ENCODE measurements around the gene MLLT3.
A peak's percentile ranks its signal among the peaks of the same experiment; 100 is the strongest.

Gene MLLT3

DNA sequence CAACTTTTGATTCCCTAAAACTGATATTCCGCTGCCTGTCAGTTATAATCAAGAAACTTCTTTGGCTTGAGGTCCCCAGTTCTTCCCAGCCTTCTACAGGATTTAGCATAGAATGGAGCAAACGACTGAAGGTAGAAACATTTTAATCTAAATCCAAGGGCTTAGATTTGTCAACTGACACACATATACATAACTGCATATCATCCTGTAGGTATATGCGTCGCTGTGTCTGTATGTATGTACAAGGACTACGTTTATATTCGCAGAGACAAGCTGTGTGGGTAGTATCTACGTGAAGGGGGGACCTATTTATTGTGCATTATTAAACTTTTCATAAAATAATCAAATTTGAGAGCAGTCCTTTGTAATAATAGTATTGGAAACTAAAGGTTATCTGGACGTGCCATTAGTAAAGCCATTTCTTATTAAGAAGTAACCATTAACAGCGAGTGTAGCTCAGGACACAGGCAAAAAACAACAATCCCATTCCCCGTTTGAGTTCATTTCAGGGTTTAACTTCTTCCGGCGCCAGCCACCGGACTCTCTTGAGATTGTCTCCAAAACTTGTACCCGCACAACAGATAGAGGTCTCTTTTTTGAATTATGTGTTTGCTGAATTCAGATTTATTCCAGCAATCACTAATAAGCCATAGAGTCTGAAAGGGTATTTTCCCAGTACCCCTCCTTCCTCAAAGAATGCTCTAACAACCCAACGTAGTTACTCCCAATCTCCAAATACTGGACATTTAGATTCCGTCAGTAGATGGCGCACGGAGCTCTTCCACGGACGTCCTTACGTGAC is 2.1 kb upstream of the MLLT3 start:
- no peak for ATAC-seq

DNA sequence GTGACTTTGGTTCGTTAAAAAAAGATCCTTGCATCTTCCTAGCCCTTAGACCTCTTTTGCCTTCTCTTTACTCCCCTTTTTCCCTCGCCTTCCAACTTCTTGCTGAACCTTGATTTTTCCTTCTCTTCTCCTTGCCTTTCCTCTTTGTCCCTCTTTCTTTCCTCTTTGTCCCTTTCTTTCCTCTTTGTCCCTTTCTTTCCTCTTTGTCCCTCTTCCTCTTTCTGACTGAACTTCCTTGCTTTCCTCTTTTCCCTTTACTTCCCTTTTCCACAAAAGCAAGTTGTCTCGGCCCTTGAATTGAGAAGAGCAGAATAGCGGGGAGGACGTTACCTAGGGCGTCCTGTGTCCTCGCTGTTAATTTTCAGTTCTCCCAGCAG is 1.4 kb upstream of the MLLT3 start:
- no peak for ATAC-seq

DNA sequence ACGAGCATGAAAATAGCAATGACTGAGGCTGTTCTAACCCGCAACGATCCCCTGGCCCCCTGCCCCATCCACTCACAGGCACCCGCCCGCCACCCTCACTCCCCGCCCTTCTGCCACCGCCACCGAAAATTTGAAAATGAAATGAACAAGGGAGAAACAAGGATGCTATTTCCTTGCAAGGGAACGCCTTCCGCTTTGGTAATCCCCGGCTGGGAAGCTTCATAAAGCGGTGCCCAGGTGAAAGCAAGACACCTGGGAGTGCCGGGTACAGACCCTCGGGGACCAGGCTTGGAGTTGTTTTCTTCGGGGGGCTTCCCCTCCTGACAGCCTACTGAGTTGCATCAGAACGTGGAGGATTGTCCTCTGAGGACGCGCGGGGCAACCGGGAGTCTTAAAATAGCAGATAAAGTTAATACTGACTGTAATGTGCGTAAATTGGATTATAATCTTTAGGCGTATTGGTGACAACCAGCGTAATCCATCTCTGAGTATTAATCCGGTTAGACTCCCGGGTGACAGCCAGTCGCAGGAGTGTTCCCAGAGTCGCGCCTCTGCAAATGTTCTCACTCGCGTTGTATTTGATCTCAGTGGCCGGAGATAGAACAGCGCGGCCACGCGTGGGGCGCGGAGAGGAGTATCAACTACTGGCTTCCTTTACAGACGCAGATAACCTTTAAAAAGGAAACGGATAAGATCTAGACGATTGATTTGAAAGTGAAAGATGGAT is 885 bp upstream of the MLLT3 start:
- ATAC-seq = peak; percentile 23 to 28

DNA sequence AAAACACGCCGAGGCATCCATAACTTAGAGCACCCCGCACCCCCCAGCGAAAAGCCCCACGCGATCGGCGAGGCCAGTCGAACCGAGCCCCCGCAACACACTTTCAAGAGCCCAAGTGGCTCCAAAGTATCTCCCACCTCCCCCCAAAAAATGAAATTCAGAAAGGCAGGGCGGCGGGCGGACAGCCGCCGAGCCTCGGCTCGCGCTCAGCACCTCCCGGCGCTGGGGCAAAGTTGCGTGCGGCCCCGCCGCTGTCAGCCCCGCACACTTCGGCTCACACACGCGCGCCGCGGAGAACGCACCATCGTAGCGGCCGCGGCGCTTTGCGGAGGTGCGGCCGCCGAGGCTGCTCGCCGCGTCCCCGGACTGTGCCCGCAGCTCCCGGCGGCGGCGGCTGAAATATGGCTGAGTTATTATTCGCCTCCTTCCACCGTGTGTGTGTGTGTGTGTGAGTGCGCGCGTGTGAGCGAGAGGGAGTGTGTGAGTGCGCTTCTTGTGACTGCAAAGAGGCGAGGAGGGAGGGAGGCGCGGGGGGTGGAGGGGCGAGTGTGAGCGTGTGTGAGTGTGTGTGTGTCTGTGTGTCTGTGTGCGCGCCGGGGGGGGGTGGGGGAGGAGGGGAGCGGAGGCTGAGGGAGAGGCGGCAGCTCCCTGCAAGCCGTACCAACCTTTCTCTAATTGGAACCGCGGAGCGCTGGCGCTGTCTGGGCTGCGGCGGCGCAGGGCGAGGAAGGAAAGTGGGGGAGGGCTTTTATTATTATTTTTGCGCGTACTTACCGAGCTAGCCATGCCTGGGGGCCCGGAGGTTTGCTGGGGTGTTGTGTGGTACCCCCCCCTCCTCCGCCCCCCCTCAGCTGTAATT is 599 bp downstream of the MLLT3 start:
- ATAC-seq = peak; percentile 25 to 29

DNA sequence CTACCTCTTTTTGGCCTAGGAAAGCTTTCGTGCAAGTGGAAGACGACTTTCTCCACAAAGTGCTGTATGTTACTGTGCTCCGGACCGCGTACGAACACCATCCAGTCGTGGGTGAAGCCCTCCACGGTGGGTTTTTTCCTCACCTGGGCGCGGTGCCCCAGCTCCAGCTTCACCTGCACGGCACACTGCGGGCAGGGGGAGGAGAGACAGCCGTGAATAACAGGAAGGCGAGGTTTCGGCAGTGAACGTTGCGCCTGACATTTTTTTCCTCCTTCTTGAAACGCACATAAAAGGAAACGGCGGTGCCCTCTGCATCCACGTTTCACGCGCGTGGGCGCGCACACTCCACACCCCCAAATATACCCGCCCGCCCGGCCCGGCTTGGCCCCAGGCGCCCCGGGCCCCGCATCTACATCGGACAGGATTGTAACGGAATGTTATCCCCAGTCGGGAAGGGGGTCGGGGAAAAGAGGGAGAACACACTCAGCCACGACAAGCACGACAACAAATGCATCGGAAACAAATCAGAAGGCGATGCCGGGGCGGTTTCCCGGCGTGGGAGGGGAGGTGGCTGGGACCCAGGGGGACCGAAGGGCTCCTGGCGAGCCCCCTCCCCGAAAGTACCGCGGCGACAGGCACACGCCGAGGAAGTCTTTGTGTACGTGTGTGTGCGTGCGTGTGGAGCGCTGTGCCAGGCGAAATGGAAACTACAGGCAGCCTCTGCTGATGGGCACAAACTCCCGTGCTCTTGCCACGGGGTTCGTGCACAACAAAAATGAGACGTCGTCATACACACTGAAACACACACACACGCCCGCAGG is 1.4 kb downstream of the MLLT3 start:
- no peak for ATAC-seq

DNA sequence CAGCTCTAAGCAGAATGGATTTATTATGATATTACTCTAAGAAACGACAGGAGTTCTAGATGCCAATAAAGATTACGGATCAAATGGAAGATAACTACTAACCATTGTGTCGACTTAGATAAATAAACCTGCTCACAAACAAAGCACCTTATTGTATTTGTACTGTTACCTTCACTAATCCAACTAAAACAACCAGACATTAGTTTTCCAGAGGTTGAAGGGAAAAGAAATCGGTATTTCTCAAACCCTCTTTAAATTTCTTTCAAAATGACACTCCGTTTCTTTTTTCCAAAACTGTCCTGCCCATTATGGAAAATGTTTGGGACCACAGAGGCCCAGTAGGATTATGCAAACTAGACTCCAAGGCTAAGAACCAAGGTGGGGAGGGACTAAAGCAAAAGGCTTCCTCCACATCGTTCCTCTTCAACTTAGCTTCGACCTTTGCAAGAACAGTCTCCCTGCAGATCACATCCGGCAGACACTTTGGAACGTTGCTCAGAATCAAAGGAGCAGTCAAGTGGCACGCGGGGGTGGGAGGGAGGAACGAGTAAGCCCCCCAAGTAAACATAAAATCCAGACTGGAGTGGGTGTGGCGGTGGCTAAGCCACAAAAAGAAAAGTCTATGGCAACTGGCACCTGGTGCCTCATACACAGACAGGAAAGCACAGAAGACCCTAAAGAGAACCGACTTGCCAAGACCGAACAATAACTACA is 2.7 kb downstream of the MLLT3 start:
- no peak for ATAC-seq

DNA sequence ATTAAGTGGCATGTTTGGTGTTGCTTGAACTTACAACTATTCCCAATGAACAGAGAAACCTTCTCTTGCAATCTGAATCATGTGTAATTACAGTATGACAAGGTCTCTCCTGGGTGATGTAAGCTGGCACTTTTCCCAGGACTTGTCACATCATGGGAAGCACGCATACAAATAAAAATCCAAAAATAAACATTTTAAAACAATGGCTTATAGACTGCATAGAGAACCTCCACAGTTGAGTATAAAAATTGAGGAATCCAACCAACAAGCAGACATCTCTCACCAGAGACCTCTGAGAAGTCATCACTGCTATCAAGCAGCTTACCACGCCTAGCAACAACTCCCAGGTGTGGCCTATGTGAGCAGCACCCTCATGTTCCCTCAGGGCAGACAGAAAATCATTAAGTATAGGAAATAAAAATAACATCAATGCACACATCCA is 3.9 kb downstream of the MLLT3 start:
- ATAC-seq = no peak

DNA sequence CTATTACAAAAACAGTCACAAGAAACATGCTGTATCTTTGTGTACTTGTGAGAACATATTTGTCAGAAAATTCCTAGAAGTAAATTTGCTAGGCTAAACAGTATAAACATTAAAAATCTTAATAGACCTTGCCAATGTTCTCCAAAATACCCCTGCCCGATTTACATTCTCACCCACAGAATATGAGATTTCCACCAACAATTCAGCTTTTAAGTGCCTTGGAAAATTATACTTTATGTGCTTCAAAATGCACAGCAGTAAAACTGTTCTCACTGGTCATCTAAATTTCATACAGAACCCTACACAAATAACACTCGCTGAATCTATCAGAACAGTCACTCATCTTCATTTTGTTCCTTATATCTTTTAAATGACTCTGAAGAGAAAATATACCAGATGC is 5.5 kb downstream of the MLLT3 start:
- no peak for ATAC-seq

DNA sequence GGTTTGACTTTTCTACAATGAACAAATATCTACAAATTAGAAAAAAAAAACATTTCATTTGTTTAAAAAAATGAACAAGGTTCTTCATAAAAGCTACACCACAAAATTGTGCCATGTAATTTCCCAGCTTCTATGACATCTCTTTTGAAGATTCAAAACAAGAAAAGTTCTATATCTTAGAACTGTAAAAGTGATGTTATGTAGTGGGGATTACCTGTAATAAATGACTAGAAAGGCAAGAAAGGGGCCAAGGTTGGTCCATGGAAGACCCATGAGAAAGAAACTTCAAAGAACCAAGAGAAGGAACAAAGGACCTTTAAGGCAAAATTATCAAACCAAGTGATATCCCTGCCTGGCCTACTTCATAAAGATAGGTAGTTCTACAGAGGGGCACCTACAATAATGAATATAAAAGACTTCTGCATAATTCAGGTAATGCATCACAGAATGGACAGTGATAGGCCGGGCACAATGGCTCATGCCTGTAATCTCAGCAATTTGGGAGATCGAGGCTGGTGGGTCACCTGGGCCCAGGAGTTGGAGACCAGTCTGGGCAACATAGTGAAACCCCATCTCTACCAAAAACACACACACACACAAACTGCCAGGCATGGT is 7.6 kb downstream of the MLLT3 start:
- ATAC-seq = peak in 1 of 2 donors; percentile 54

DNA sequence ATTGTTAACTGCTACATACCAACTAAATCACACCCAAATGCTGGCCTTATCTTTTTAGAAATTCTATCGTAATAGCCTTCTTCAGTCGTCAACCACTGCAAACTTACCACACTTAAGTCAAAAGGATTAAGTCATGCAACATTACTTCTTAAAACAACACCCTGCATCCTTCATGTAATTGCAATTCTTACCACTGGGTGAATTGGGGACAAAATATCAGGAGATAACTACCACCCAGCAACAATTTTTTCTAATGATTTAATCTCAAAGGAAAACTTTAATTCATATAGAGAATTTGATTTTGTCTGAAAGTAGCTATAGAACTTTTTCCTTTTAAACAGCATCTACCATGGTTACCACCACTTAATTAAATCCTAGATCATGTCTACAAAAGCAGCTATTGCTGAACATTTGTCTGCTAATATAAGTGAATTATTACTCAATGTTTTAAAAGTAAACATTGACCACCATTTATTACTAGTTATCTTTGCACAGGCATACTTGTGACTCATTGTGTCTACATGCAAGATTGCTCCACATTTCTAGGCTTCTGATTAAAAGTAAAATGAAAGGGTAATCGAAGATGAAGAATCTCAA is 10.5 kb downstream of the MLLT3 start:
- ATAC-seq = peak in 1 of 2 donors; percentile 28

DNA sequence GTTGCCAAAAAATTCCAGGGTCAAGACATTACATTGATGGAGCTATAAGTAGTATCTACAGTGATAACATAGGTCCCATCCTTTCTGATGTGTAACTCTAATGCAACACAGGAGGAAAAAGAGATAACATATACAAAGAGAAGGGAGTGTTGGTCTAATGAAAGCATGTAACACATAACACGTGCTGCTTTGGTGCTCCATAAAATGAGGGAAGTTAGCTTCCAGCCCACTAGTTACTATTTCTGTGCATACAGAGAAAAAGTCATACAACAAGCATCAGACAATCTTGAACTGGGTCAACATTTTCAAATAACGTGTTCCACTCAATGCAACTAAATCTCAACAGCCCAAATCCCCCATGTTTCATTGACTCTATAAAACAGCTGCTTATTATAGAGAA is 11.7 kb downstream of the MLLT3 start:
- no peak for ATAC-seq

DNA sequence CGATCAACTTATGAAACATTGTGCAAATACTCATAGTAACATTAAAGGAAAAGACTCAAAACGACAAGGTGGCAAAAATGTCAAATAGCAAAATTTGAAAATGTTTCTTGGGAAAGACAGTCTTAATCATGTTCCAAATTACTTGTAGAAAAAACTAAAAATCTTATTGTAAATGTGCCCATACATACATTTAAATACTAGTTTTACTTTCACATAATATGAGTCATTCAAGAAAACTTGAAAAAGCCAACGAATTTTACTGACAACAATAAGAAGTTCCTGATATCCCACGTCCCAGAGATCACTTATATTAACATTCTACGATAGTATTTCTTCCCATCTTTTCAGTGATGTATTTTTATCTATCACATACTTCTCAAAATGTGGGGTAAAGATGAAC is 13.7 kb downstream of the MLLT3 start:
- ATAC-seq = no peak

DNA sequence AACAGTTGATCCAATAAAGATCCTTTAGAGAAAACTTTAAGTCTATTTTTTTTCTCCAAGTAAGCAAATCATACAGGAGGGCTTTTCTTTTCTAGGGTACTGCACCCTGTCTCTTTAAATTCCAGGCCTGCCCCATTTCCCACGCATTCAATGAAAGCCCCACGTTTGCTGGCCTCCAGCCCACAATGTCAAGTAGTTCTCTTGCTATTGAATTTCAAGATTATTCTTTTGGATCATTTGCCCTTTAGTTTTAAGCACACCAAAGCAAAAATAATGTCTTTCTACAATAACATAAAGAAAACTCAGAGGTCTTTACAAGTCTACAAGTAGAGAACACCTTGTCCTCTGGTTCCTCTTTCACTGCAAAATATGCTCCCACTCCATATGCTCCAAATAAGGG is 15.6 kb downstream of the MLLT3 start:
- no peak for ATAC-seq

DNA sequence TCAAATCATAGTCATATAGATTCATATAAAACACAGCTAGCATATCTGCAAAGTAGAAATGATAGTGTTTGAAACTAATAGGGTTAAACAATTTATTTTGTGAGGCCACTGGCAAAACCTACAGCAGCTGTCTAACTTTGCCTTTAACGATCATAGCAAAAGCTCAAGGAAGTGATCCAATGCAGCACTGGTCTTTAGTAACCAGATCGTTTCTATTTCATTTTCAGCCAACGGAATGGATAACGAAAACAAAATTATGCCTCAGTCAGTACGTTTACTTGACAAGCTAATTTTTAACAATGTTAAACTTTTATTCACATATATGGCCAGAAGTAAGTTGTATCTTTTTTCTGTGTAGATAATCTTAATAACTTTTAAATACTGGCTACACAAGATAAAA is 17.7 kb downstream of the MLLT3 start:
- peak; percentile 75 to 83 for ATAC-seq

DNA sequence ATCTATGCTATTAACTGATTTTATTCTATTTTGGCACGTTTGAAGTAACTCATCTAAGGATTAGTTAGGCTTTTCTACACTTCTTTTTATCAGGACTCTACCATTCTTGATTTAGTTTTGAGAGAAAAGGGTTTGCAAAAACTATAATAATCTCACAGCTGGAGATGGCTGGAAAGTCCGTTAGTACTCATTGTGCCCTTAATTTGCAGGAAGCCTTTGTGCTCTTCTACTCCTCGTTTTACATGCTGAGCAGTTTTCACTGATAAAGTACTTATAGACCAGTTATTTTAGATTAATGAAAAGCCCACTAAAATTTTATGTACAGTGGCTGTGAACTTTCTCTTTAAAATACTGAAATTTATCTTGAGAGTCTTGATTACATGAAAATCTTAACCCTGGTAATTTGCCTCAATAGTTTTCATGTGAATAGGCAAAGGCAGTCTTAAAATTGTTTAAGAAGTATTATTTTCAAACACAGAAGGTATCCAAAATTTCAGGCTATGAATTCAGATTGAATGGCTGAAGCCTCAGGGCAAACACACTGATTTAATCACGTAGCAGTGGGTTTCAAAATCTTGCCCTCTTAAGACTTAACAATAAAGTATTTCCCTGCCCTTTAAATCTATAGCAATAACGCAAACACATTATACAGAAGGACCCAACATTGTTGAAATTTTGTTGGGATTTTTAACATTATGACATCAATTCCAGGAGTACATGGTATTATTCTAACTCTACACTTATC is 18.6 kb downstream of the MLLT3 start:
- no peak for ATAC-seq

DNA sequence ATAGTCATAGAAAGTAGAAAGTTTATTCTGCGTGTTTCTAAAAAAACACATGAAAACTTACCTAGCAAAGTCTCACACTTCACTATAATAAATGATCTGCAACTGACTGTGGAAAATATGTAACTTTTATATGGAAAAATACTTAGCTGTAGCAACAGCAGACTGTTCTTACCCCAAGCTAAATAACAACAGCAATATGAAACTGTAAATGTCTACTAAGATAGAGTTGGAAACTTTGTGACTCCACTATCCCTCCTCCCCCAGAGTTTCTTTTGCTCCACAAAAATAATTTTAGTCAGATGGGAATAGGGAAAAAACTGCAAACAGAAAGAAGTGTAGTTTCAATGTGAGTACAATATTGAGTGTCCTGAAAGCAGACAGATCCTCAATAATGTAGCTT is 21.0 kb downstream of the MLLT3 start:
- ATAC-seq = no peak

DNA sequence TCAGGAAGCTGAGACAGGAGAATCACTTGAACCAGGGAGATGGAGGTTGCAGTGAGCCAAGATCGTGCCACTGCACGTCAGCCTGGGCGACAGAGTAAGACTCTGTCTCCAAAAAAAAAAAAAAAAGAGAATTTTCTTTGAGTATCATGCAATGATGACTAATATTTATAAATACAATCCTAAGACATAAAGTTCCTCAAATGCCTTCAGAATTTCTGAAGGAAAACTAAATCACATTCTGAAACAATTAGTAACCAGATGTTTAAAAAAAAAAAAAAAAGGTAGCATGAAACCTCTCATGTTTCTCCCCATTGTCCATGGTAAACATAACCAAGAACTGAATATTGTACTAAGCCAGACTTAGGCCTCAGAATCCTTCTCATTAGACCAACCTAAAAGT is 23.1 kb downstream of the MLLT3 start:
- ATAC-seq = no peak

DNA sequence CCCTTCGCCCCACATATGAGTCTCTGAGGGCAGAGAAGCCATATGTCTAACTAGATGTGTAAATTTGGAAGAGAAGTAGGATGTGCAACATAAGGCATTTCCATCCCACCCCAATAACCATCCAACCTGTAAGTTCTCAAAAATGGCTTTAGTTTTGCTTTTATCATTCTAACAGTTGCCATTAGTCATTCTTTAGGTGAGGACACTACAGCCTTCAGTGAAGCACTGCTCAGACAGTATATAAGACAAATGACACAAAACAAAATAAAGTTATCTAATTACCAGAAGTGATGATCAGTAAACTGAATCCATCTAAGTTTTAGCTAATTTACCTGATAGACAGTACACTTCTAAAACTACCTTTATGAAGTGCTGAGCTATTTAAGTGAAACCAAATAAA is 23.9 kb downstream of the MLLT3 start:
- peak; percentile 53 to 70 for ATAC-seq

DNA sequence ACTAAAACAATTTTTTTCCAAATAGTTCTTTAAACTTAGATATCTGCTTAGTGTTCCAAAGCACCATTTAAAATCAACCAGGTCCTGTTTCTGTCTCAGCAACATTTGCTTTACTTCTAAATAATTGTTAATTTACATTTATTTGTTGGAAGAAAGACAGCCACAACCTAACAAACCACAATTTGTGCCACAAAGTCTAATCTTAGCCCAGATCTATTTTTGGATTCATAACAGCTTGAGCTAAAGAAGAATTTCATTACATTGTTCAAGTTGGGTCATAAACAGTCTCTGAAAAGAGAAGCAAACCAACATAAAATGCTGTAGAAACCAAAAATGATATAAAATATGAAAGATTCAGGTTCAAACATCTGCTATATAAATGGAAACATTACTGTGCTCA is 24.4 kb downstream of the MLLT3 start:
- ATAC-seq = no peak

DNA sequence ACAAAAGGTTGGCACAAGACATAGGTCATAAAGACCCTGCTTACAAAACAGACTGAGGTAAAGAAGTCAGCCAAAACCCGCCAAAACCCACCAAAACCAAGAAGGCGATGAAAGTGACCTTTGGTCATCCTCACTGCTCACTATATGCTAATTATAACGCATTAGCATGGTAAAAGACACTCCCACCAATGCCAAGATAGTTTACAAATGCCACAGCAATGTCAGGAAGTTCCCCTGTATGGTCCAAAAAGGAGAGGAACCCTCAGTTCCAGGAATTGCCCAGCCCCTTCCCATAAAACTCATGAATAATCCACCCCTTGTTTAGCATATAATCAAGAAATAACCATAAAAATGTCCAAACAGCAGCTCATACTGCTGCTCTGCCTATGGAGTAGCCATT is 27.7 kb downstream of the MLLT3 start:
- no peak for ATAC-seq

Data from activated CD4-positive, CD25-positive, alpha-beta regulatory T cell treated with anti-CD3 and anti-CD28 coated beads, Interleukin-2, amount 50 U/mL, for 24 hours (primary cell).